Thyroid gland (tissue), 4 donors: ENCODE results near the gene ALG11.

Experiments used
- CTCF ChIP-seq, 6 experiments: fragments of 200-600 bp in 3 of 6; fragments of 450-650 bp in 3 of 6; sonication (generic) in 3 of 6; IDR thresholded peaks; one replicate each; pipeline ENCODE4 v1.5.1; 2016 to 2019; ENCODE audit warnings: antibody characterized with exemption in 6 of 6, mild to moderate bottlenecking in 2 of 6, inconsistent platforms in 1 of 6, moderate library complexity in 1 of 6
- POLR2A ChIP-seq, 2 donors: fragments of 450-650 bp; IDR thresholded peaks; one replicate each; pipeline ENCODE4 v1.6.1; 2017; ENCODE audit warnings: antibody characterized with exemption in 2 of 2, mild to moderate bottlenecking in 2 of 2, moderate library complexity in 1 of 2

- no peak for TF ChIP-seq POLR2A (IDR thresholded peaks at IDR 0.05)
- no peak for TF ChIP-seq CTCF (IDR thresholded peaks at IDR 0.05)
Measured at GRCh38 chr13:52067237-52067636, 55.0 kb downstream of the ALG11 start.
